Neural progenitor cell (in vitro differentiated cells): ENCODE measurements around the gene SYT17. TPM values are rescaled to one million over a fixed set of nuclear protein-coding genes. Genes with fewer than 3 reads are reported as not detected.

Source experiments
- DNase-seq: peaks from one replicate; pipeline ENCODE4 v3.0.0-alpha.2; 2016; ENCODE audit warnings: low spot score
- H2AFZ ChIP-seq: fragments of 200-600 bp; sonication (generic); replicated peaks from 2 replicates; pipeline ENCODE4 v1.6.1; 2016; ENCODE audit warnings: antibody characterized with exemption
- H3F3A ChIP-seq: fragments of 200-600 bp; sonication (generic); 2 replicates; pipeline ENCODE4 v1.6.1; 2016; ENCODE audit warnings: antibody characterized with exemption, low read depth
- H3K27ac ChIP-seq: fragments of 200-600 bp; sonication (generic); 2 replicates; pipeline ENCODE4 v1.5.1; 2016; ENCODE audit warnings: mild to moderate bottlenecking
- H3K27me3 ChIP-seq: fragments of 200-600 bp; sonication (generic); 2 replicates; pipeline ENCODE4 v1.6.1; 2016; ENCODE audit warnings: mild to moderate bottlenecking, moderate library complexity
- H3K36me3 ChIP-seq: fragments of 200-600 bp; sonication (generic); 2 replicates; pipeline ENCODE4 v1.5.1; 2016
- H3K4me1 ChIP-seq: fragments of 200-600 bp; sonication (generic); 2 replicates; pipeline ENCODE4 v1.6.1; 2016; ENCODE audit warnings: mixed run types
- H3K4me2 ChIP-seq: fragments of 200-600 bp; sonication (generic); 2 replicates; pipeline ENCODE4 v1.6.1; 2016
- H3K4me3 ChIP-seq: fragments of 200-600 bp; sonication (generic); 2 replicates; pipeline ENCODE4 v1.5.1; 2016
- H3K79me2 ChIP-seq: fragments of 200-600 bp; sonication (generic); 2 replicates; pipeline ENCODE4 v1.6.1; 2016; ENCODE audit warnings: low read depth
- H3K9ac ChIP-seq: fragments of 200-600 bp; sonication (generic); 2 replicates; pipeline ENCODE4 v1.6.1; 2016
- H3K9me3 ChIP-seq: fragments of 200-600 bp; sonication (generic); 2 replicates; pipeline ENCODE4 v1.5.1; 2016; ENCODE audit warnings: low read depth
- H4K20me1 ChIP-seq: fragments of 200-600 bp; sonication (generic); 2 replicates; pipeline ENCODE4 v1.6.1; 2016; ENCODE audit warnings: low read depth
- H3K27ac Mint-ChIP-seq: 3 replicates; pipeline ENCODE4 v1.8.0; 2021; ENCODE audit warnings: mixed read lengths
- H3K27me3 Mint-ChIP-seq: 2 replicates; pipeline ENCODE4 v1.8.0; 2022; ENCODE audit warnings: low read depth, mild to moderate bottlenecking, inconsistent platforms, moderate library complexity, mixed read lengths; ENCODE audit not compliant: insufficient read depth
- H3K36me3 Mint-ChIP-seq: 3 replicates; pipeline ENCODE4 v1.8.0; 2021; ENCODE audit warnings: mixed read lengths
- H3K4me1 Mint-ChIP-seq: 3 replicates; pipeline ENCODE4 v1.8.0; 2021; ENCODE audit warnings: mixed read lengths
- H3K4me3 Mint-ChIP-seq: 3 replicates; pipeline ENCODE4 v1.8.0; 2021; ENCODE audit warnings: mild to moderate bottlenecking, moderate library complexity, mixed read lengths
- H3K9me3 Mint-ChIP-seq: 3 replicates; pipeline ENCODE4 v1.8.0; 2020; ENCODE audit warnings: mixed read lengths
- CTCF ChIP-seq: fragments of 200-600 bp; sonication (generic); IDR thresholded peaks from 2 replicates; pipeline ENCODE4 v1.5.1; 2017; ENCODE audit warnings: antibody characterized with exemption, mild to moderate bottlenecking
- EZH2 ChIP-seq: fragments of 200-600 bp; sonication (generic); IDR thresholded peaks from 2 replicates; pipeline ENCODE4 v1.6.1; 2017; ENCODE audit warnings: antibody characterized with exemption, mild to moderate bottlenecking, moderate library complexity
- EZH2phosphoT487 ChIP-seq: fragments of 200-600 bp; sonication (generic); IDR thresholded peaks from 2 replicates; pipeline ENCODE4 v1.6.1; 2017; ENCODE audit warnings: antibody characterized with exemption
- total RNA-seq: library from RNA; depleted of rRNA; stranded (reverse); fragments of >200 nt; gene quantifications from 2 replicates; pipeline ENCODE4 v1.2.3, GENCODE V29; 2015; ENCODE audit warnings: low replicate concordance

The SYT17 gene
- total RNA-seq, 1 donor from 2014 or later: 7.2 TPM

GRCh38 chr16:19241512-19241911 is 73.5 kb downstream of the SYT17 start:
- Mint-ChIP-seq H3K4me3 (no peak overlapping the region), H3K4me1 (peaks cover 2% of the 10 kb centered on the region)
- H3K79me2 ChIP-seq: no peaks in the 10 kb centered on the region

GRCh38 chr16:19242186-19242585 is 74.1 kb downstream of the SYT17 start:
- TF ChIP-seq EZH2phosphoT487 (no peak), EZH2 (no peak), CTCF (no peak)
- no peak overlapping the region for H3K4me3 Mint-ChIP-seq
- no peak for DNase-seq

More at GRCh38 chr16:19241512-19241911, 73.5 kb downstream of the SYT17 start:
- Histone ChIP-seq H3K4me1 (no peaks in the 10 kb centered on the region), H3K27ac (no peak overlapping the region), H3K9me3 (no peaks in the 10 kb centered on the region), H3K27me3 (no peaks in the 10 kb centered on the region), H3K36me3 (no peaks in the 10 kb centered on the region), H3K4me3 (no peak overlapping the region), H3F3A (no peaks in the 10 kb centered on the region), H3K4me2 (no peak overlapping the region), H3K9ac (no peak overlapping the region), H4K20me1 (no peaks in the 10 kb centered on the region), H2AFZ (no peak overlapping the region)
- peaks cover 9% of the 10 kb centered on the region for H3K9me3 Mint-ChIP-seq
- peaks cover 2% of the 10 kb centered on the region for H3K27me3 Mint-ChIP-seq
- no peak overlapping the region for H3K27ac Mint-ChIP-seq
- TF ChIP-seq EZH2 (no peak), EZH2phosphoT487 (no peak), CTCF (no peak)
- H3K36me3 Mint-ChIP-seq: peaks cover 25% of the 10 kb centered on the region
- DNase-seq: no peak

GRCh38 chr16:19242987-19243575 is 75.0 kb downstream of the SYT17 start:
- H4K20me1 ChIP-seq: no peaks in the 10 kb centered on the region
- no peaks in the 10 kb centered on the region for H3K4me1 ChIP-seq
- H3K27me3 ChIP-seq: no peaks in the 10 kb centered on the region
- Mint-ChIP-seq H3K27me3 (peaks cover 2% of the 10 kb centered on the region), H3K4me3 (no peak overlapping the region), H3K4me1 (peaks cover 2% of the 10 kb centered on the region), H3K36me3 (peaks cover 18% of the 10 kb centered on the region), H3K9me3 (peaks cover 6% of the 10 kb centered on the region), H3K27ac (no peak overlapping the region)
- no peaks in the 10 kb centered on the region for H3K36me3 ChIP-seq
- H3K79me2 ChIP-seq: no peaks in the 10 kb centered on the region
- no peak for DNase-seq
- H2AFZ ChIP-seq: no peak overlapping the region
- H3K4me3 ChIP-seq: no peak overlapping the region
- no peak overlapping the region for H3K9ac ChIP-seq
- H3F3A ChIP-seq: no peaks in the 10 kb centered on the region
- no peak overlapping the region for H3K4me2 ChIP-seq
- H3K9me3 ChIP-seq: no peaks in the 10 kb centered on the region
- TF ChIP-seq EZH2 (no peak), CTCF (no peak), EZH2phosphoT487 (no peak)
- no peak overlapping the region for H3K27ac ChIP-seq

More at GRCh38 chr16:19242186-19242585, 74.1 kb downstream of the SYT17 start:
- Mint-ChIP-seq H3K27ac (no peak overlapping the region), H3K9me3 (peaks cover 7% of the 10 kb centered on the region), H3K36me3 (peaks cover 21% of the 10 kb centered on the region), H3K4me1 (peaks cover 2% of the 10 kb centered on the region), H3K27me3 (peaks cover 2% of the 10 kb centered on the region)
- Histone ChIP-seq H3K4me2 (no peak overlapping the region), H3K27me3 (no peaks in the 10 kb centered on the region), H3K27ac (no peak overlapping the region), H3K4me3 (no peak overlapping the region), H3K79me2 (no peaks in the 10 kb centered on the region), H3K9ac (no peak overlapping the region), H2AFZ (no peak overlapping the region), H3K4me1 (no peaks in the 10 kb centered on the region), H3K9me3 (no peaks in the 10 kb centered on the region), H4K20me1 (no peaks in the 10 kb centered on the region), H3F3A (no peaks in the 10 kb centered on the region), H3K36me3 (no peaks in the 10 kb centered on the region)
